ENCODE measurements around the gene RAB11FIP3.

RAB11FIP3 gene

DNA sequence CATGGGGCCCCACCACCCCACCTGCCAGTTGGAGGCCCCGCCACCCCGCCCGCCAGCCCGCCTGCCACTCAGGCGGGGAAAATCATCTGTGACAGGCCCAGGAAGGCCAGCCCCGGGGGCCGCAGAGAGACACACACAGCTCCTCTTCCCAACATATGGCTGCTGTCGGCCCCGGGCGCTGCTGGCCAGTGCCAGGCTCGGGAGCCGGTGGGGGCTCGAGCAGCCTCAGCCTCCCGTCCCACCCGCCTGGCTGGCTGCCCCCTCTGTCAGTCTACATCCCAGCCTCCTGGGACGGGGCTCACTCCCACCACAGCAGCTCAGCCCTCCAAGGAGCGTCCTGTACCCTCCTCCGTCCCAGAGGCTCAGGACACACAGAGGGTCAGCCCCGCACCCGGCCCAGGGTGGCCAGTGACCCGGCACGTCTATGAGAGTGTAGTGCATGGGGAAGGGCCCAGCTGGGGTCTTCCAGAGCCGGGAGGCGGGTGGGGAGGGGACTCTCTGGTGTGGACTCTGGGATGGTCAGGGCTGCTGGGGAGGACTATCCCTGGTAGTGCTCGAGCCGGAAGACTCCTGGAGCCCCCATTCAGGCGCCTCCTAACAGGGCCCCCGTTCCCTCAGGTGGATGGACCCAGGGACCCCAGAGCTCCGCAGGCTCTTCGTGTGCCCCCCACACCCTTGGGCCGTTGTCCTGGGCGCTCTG is 131.2 kb downstream of the RAB11FIP3 start:
- no peak for DNase-seq

DNA sequence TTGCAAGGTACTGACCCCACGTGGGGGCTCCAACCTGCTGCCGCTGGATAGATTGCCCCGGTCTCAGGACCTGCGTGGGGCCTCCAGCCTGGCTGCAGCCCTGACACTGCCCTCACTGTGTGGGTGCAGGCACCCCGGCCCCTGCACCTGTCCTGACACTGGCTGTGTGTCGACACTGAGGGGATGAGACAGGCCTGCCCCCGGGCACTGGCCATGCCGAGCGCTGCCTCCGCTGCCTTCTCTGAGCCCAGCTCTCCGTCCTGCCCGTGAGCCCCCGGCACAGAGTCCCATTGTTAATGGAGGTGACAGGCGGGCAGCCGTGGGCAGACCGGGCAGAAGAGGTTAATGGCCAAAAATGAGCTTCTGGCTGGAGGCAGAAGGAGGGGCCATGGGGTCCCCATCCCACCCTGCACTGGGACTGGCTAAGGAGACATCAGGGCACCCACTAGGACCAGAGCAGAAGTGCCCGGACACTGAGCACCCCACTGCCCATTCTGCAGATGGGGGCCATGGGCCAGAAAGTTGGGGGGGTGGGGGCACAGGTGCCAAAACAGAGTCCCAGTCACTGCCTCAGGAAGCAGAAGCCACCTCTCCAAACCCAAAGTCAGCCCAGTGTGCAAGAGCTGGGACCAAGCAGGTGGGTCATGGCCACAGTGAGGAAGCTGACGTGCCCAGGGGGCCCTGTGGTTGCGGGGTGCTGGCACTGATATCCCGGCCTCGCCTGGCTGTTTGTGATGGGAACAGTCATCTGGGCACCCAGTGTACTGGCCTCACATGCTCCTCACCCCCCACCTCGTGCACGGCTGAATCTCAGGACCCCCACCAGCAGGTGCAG is 132.2 kb downstream of the RAB11FIP3 start:
- no peak for DNase-seq

DNA sequence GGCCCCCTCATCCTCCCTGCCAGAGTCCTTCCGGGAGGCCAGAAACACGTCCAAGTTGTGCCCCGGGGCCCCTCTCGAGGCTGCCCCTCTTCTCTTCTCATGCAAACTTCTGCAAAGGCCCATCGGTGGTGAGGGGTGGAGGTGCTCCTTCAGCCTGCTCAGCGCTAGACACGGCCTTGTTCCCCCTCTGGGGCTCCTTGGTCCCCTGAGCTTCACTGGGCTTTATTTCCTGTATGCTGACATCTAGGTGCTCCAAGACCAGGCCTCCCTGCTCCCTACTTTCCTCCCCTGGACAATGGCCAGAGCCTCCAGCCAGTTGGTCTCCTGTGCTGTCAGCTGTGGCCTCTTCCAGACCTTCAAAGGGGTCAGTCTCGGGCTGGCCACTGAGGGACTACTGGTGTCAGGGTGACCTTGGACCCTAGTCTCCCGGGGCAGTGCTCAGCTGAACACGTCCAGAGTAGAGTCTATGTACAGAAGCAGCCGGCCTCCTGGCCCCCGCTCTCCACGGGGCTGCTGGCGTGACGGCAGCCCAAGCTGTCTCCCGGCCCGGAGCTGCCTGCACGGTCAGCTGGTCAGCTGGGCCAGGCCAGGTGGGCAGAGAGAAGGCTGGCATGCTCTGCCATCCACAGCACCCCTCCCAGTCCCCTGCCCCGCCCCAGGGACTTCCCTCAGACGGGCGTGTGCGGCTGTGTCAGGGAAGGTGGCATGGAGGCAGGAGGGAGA is 133.0 kb downstream of the RAB11FIP3 start:
- no peak for DNase-seq

DNA sequence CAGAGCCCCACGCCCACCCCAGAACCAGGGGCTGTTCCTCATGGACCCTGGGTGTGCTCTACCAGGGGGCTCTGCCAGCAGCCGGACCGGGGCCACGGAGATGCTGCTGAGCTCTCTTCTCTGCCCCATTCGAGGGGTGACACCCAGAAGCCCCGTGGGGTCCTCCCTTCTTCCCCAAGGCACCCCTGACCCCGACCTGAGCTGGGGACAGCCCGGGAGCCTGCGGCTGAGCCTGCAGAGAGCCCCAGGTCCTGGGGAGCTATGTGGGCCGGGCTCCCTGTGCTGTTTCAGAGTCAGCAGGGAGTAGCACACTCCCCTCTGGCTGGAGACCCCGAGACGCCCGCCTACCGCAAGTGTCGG is 133.6 kb downstream of the RAB11FIP3 start:
- DNase-seq: no peak

DNA sequence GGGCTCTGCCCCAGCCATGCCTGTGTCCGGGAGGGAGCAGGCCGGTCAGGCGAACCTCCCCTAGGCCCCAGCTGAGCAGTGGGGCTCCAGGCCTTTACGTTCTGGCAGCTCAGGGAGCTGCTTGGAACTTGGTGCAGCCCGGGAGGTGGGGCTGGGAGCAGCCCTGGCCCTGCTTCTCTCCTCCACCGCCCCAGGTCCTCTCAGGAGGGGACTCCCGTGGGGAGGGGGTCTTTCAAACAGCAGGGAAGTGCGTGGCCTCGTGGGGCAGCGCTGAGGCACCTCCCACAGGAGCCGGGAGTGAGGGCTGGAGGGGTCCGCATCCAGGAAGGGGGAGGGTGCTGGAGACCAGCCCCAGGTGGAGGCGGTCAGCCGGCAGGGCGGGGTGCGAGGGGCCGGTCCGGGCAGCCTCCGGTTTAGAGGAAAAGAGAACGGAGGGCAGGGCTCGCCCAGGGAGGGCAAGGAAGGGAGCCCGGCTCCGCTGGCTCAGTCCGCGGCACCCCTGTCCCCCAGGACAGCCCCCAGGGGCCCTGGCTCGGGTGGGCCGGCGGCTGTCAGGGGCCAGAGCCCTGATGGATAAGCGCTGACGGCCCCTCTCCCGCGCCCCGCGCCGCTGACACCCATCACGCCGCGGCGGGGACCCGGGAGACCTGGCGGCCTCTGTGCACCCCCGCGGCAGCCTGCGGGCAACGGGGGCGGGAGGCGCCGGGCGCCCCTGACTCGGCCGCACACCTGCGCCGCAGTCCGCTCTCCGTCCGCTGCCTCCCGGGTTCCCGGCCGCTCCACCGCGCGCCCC is 134.2 kb downstream of the RAB11FIP3 start:
- no peak for DNase-seq

DNA sequence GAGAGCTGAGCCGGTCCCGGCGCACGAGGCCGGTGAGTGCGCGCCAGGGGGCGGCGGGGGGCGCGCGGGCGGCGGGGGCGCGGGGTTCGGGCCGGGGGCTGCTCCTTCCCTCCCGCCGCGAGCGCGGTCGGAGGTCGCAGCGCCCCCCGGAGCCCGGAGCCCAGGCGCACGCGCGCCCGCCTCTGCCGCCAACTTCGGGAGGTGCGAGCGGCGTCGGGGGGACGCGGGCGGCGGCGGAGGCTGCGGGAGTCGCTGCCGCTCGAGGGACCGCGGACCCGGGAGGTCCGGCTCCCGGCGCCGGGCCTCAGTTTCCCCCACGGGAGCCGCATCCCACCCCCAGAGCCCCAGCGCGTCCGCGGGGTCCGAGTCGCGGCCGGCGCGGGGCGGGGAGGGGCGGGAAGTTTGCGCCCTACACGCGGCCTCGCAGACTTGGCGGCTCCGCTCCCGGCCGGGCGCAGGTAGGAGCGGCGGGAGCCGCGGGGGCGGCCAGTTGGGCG is 134.8 kb downstream of the RAB11FIP3 start, which contains the start of gene PRR35:
TSS of gene PRR35 (plus strand) at position 191 of the 497 bp plus-strand sequence. CDS start 2,901 bp downstream, outside the sequence.
- DNase-seq: no peak

DNA sequence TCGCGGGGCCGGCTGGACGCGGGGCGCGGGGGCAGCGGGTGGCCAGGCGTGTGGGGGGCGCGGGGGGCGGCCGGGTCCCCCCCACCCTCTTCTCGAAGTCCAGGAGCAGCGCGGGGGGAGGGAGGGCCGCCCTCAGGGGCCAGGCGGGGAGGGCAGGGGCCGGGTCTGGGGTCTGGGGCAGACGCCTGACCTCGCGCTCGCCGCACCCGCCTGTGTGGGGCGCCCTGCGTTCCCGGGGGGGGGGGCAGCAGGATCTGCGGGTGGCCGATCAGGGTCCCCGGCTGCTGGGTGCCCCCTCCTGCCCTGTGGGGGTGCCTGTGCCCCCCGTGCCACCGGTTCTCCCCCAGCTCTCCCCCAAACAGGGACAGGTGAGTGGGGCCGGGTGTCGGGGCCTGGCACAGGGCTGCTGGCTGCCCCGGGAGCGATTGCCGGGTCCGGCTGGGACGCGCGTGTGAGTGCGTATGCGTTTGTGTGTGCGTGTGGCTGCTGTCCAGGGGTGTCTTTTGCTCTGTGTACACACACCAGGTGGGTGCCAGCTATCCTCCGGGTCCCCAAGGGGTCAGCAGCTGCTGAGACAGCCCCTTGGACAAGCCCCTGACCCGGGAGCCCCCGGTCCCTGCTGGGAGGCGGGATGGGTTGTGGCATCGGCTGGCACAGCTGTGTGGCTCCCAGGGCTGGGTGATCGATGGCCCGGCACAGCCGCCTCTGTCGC is 135.4 kb downstream of the RAB11FIP3 start:
- DNase-seq: no peak

DNA sequence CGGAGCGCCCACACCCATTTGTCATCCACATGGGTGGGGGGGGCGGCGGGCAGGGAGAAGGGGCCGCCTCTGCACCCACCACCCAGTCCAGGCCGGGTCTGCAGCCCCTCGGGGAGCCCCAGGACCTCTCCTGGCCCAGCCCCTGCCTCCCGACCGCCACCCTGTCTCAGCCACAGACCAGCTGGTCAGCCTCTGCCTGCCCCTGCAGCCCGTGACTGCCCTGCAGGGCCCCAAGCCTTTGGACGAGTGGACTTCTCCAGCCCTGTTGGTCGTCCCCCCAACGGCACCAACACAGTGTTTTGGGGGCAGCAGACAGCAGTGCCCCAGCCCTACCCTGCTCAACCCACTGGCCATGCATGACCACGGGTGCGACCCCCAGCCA is 136.0 kb downstream of the RAB11FIP3 start:
- no peak for DNase-seq

DNA sequence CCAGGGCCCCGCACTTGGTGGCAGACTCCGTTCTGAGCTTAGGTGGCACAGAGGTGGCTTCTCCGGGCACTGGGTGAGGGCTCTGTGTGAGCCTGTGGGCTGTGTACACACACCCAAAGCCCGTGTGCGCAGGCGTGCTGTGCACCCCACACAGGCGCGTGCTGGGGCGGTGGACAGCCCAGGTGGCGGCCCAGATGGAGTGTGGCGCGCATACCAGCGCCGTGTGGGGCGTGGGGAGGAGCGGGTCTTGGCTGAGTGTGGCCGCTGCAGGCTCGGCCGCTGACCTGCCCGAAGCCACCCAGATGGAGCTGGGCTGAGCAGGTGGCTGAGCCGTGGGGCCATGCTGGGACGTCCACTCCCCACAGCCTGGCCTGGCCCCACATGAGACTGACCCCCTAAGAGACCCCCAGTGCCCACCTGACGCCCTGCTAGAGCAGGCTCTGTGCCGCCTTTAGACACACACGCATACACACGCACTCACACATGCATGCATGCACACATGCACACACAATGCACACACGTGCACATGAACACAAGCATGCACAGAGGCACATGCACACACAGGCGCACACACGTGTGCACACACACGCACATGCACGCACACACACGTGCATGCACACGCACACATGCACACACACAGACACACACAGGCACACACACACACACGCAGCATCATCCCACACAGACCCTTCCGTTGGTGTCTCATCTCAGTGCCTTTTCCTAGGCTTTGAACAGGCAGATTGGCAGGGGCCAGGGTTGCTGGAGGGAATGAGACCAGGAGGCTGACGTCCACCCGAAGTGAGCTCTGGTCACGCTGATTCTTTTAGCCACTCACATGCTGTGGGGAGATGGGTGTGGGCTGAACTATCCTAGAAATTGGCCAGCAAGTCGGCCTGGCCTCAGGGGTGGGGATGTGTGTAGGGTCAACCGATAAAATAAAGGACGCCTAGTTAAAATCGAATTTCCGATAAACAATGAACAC is 136.8 kb downstream of the RAB11FIP3 start:
- no peak for DNase-seq

DNA sequence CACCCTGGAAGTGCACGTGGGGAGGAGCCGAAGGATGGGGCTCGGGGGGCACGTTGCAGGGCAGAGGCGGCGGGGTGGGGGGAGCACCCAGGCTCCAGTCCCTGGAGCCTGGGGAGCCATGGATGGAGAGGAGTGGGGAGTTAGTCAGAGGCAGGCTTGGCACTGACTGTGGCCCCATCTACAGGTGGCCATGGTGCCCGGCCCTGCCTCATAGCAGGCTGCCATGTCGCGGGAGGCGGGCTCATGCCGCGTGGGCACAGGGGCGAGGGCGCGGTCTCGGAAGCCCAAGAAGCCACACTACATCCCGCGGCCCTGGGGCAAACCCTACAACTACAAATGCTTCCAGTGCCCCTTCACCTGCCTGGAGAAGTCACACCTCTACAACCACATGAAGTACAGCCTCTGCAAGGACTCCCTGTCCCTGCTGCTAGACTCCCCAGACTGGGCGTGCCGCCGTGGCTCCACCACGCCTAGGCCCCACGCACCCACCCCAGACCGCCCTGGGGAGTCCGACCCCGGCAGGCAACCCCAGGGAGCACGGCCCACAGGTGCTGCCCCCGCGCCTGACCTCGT is 137.7 kb downstream of the RAB11FIP3 start:
- no peak for DNase-seq

DNA sequence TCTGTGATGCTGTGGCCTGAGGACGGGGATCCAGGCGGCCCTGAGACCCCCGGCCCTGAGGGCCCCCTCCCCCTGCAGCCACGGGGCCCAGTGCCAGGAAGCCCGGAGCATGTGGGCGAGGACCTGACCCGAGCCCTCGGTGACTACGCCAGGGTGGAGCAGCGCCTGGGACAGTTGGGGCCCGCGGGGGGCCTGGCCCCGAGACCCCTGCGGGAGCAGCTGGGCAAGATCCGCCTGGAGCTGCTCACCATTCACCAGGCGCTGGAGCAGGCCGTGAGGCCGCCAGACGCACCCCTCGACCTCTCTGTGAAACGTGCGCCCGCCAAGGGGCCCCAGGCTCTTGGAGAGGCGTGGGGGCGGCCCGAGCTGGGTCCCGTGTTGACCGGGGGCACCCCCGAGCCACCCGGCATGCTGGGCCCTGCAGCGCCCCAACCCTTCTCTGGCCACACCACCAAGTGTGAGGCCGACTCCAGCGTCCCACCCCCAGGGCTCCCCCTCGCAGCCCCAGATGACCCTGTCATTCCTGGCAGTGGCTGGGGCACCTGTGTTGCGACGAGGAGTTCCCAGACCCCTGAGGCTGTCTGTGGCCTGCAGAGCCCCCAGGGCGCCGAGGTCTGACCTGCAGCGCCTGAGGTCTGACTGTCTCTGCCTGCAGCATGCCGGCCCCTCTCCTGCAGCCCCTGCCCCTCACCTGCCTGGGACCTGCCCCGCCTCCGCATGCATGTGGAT is 139.4 kb downstream of the RAB11FIP3 start:
- no peak for DNase-seq

DNA sequence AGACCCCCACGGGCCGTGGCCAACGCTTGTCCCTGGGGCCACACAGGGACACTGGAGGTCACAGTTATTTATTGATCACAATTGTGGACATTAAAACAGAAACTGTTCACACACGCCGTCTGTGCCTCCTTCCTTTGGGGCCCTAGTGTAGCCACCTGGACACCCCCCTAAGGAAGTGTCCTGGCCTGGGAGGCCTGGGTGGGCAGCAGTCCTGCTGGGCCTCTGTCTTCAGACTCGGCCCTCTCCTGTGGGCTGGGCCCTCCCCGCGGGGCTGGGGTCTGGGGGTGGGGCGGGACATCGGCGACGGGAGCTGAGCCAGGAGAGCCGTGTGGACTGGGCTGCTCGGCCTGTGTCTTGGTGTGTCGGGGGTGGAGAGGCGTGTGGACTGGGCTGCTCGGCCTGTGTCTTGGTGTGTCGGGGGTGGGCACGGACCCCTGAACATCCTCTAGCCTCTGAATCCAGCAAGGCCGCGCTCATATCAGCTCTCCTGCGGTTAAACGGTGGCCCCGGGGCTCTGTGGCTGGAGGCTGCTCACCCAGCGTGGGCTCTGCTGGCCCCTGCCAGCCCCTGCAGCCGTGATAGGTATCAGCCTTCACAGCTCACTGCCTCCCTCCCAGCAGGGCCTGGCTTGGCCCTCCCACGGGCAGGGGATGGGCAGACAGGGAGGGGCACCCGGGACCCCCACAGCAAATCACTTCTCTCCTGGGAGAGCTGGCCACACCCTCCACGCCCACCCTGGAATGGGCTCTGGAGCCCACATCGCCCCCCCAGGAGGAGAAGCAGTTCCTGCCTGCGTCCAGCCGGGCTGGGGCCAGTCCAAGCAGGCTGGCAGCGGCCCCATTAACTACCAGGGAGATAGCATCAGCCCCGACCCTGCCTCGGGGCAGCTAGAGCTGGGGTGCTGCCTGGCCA is 140.2 kb downstream of the RAB11FIP3 start:
- DNase-seq: no peak

DNA sequence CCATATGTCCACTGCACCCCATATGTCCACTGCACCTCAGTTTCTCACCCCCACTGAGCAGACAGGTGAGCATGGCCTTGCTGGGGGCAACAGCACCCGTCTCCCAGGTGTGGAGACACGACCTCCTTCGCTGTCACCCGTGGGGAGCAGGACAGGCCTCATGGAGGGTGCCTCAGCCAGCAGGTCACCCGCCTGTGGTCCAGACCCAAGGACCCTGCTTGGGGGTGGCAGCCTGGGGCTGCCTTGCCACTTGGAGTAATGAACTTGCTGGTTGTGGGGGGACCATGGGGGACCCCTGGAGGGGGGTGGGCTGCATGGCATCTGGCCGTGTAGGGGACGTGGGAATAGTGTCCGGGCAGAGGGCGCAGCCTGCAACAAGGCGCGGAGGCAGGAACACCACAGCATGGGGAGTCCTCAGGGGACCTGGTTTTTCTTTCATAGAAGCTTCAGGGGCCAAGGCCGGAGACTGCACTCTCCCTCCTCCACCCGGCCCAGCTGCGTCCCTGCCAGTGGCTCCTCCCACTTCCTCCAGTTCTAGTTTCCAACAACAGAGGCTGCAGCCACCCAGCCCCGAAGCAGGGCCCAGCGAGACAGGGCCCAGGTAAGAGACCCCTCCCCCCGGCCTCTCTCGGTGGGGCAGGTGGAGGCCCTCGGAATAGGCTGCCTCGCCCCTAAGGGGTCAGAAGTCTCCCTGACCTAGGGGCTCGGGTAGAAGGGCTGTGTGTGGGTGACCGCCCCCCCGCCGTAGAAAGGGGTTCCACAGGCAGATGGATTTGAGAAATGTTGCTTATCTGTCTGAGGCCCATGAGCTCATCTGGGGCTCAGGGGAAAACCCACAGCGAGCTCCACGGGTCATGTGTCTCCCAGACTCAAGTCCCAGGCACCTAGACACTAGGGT is 141.3 kb downstream of the RAB11FIP3 start, which contains the start of gene NHLRC4:
TSS of gene NHLRC4 (plus strand) at position 531 of the 898 bp plus-strand sequence. CDS start 1,043 bp downstream, outside the sequence.
- peak; percentile 67 for DNase-seq

DNA sequence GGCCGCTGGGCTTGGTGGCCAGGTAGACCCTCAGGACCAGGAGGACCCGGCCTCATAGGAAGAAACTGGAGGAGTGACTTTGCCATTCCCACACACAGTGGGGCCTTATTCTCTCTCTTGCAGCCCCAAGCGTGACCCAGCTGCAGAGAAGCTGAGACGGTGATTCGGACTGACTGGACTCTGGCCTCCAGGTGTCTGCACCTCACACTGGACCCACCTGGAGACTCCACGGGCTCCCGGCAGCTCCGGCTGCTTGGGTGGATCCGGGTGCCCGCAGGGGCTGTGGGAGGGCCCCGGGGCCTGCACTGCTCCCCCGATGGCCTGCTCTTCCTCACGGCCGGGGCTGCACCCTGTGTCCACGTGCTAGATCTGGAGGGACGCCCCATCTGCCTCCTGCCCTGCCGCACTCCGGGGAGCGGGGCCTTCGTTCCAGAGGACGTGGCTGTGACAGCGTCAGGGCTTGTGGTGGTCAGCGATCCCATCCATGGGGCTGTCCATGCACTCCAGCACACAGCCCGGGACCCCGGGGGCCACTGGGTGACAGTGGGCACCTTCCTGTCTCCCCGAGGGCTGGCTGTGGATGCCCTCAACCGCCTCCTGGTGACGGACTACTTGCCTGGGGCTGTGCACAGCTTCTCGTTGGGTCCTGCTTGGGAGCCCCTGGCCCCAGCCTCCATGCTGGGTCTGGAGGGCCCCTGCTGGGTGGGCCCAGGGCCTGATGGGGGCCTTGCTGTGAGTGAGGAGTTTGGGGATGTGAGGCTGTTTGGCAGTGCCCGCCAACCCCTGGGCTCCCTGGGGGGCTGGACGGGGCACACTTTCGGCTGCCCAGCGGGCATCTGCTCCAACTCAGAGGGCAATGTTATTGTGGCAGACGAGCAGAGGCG is 142.2 kb downstream of the RAB11FIP3 start:
- no peak for DNase-seq

DNA sequence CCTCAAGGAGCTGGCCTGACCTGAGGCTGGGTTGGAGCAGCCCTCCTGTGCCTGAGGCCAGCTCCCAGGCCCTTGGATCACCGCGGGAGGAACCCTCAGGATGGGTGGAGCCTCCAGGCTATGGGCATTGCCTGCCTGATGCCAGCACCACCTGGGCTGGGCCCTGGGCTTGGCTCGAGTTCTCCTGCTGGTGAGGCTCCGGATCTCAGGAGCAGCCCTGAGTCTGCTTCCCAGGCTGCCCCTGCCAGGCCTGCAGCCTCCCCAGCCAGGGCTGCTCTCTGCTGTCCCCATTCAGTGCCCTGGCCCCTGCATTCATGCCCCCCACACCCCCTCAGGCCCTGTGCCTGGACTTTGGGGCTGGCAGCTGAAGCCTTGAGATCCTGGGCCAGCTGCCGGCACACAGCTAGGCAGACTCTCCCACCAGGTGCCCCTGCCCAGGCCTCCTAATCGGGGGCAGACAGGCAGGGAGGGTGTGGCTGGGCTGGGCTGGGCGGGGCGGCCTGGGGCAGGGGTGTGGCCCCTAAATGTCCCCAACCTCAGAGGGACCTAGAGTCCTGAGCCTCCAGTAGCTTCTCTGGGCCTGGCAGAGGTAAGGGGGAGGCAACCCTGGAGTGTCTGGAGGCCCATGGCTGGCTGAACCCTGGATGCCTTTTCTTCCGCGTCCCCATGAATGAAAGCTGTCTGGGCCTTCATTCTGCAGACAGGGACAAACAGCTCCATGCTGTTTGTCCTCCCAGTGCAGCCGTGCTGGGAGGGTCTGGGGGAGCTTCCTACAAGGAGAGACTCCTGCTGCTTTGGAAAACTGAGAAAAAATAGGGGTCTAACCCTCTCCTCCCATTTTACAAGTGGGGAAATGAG is 143.2 kb downstream of the RAB11FIP3 start:
- DNase-seq: no peak
